ENCODE results near the gene ALS2CL. TPM values are rescaled to one million over a fixed set of nuclear protein-coding genes. Genes with fewer than 3 reads are reported as not detected.

The ALS2CL gene
- total and polyA plus RNA-seq, 2 experiments from 2014 or later: 3.4 to 11.8 TPM

DNA sequence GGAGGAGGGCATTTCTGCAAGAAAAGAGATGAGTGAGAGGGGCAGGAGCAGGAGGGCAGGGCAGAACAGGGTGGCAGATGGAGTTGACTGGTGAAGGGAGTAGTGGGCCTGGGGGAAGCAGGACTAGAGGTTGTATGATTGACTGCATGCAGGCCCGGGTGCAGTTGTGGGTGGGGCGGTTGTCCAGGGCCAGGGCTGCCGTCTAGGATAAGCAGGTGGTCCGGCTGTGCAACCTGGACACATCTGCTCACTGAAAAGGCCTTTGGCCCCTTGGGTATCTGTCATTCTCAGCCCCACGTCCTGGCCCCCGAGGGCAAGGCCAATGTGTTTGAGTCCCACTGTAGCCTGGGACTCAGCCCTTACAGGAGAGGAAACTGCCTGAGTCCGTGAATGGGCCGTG is 25.4 kb downstream of the ALS2CL start:
- H3K27me3 Mint-ChIP-seq (ENCODE audit: insufficient read depth, low read depth, poor library complexity): peaks cover 14% of the 10 kb centered on the region
- peaks cover 1% of the 10 kb centered on the region; the same call in 1 of the 2 replicates for H3K4me1 ChIP-seq (ENCODE audit: insufficient read depth)
- no peak overlapping the region for H2AFZ ChIP-seq
- no peaks in the 10 kb centered on the region for H4K20me1 ChIP-seq (replicated peaks; ENCODE audit: insufficient read depth)
- H3K27me3 ChIP-seq (ENCODE audit: insufficient read depth): no peaks in the 10 kb centered on the region
- no peak overlapping the region for H3K27ac Mint-ChIP-seq
- H3K9me2 ChIP-seq (ENCODE audit: insufficient read depth): no peaks in the 10 kb centered on the region
- no peak overlapping the region for H3K4me3 ChIP-seq
- 0 out of 2 replicates have a peak, but pooled peaks cover under 1% of the 10 kb centered on the region for H3F3A ChIP-seq (replicated peaks; ENCODE audit: low read depth)
- H3K79me2 ChIP-seq (replicated peaks; ENCODE audit: insufficient read depth): no peaks in the 10 kb centered on the region
- no peaks in the 10 kb centered on the region for H3K36me3 ChIP-seq (ENCODE audit: insufficient read depth)
- H3K4me3 Mint-ChIP-seq: no peak overlapping the region
- no peaks in the 10 kb centered on the region for H3K36me3 Mint-ChIP-seq (ENCODE audit: low read depth)
- H3K27ac ChIP-seq (ENCODE audit: low read depth): no peak overlapping the region
- TF ChIP-seq, protein P1, sequence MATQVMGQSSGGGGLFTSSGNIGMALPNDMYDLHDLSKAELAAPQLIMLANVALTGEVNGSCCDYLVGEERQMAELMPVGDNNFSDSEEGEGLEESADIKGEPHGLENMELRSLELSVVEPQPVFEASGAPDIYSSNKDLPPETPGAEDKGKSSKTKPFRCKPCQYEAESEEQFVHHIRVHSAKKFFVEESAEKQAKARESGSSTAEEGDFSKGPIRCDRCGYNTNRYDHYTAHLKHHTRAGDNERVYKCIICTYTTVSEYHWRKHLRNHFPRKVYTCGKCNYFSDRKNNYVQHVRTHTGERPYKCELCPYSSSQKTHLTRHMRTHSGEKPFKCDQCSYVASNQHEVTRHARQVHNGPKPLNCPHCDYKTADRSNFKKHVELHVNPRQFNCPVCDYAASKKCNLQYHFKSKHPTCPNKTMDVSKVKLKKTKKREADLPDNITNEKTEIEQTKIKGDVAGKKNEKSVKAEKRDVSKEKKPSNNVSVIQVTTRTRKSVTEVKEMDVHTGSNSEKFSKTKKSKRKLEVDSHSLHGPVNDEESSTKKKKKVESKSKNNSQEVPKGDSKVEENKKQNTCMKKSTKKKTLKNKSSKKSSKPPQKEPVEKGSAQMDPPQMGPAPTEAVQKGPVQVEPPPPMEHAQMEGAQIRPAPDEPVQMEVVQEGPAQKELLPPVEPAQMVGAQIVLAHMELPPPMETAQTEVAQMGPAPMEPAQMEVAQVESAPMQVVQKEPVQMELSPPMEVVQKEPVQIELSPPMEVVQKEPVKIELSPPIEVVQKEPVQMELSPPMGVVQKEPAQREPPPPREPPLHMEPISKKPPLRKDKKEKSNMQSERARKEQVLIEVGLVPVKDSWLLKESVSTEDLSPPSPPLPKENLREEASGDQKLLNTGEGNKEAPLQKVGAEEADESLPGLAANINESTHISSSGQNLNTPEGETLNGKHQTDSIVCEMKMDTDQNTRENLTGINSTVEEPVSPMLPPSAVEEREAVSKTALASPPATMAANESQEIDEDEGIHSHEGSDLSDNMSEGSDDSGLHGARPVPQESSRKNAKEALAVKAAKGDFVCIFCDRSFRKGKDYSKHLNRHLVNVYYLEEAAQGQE (IDR thresholded peaks at IDR 0.05; ENCODE audit: unreplicated experiment): no peak
- TF ChIP-seq JUNB (IDR thresholded peaks at IDR 0.05; ENCODE audit: unreplicated experiment): no peak
- TF ChIP-seq EZH2phosphoT487 (IDR thresholded peaks at IDR 0.05; ENCODE audit: unreplicated experiment): no peak
- no peak for TF ChIP-seq ZNF114 (CRISPR knock-in tag; IDR thresholded peaks at IDR 0.05)
- TF ChIP-seq POLR2AphosphoS5 (IDR thresholded peaks at IDR 0.05; ENCODE audit: low read depth): no peak
- TF ChIP-seq, protein P2, sequence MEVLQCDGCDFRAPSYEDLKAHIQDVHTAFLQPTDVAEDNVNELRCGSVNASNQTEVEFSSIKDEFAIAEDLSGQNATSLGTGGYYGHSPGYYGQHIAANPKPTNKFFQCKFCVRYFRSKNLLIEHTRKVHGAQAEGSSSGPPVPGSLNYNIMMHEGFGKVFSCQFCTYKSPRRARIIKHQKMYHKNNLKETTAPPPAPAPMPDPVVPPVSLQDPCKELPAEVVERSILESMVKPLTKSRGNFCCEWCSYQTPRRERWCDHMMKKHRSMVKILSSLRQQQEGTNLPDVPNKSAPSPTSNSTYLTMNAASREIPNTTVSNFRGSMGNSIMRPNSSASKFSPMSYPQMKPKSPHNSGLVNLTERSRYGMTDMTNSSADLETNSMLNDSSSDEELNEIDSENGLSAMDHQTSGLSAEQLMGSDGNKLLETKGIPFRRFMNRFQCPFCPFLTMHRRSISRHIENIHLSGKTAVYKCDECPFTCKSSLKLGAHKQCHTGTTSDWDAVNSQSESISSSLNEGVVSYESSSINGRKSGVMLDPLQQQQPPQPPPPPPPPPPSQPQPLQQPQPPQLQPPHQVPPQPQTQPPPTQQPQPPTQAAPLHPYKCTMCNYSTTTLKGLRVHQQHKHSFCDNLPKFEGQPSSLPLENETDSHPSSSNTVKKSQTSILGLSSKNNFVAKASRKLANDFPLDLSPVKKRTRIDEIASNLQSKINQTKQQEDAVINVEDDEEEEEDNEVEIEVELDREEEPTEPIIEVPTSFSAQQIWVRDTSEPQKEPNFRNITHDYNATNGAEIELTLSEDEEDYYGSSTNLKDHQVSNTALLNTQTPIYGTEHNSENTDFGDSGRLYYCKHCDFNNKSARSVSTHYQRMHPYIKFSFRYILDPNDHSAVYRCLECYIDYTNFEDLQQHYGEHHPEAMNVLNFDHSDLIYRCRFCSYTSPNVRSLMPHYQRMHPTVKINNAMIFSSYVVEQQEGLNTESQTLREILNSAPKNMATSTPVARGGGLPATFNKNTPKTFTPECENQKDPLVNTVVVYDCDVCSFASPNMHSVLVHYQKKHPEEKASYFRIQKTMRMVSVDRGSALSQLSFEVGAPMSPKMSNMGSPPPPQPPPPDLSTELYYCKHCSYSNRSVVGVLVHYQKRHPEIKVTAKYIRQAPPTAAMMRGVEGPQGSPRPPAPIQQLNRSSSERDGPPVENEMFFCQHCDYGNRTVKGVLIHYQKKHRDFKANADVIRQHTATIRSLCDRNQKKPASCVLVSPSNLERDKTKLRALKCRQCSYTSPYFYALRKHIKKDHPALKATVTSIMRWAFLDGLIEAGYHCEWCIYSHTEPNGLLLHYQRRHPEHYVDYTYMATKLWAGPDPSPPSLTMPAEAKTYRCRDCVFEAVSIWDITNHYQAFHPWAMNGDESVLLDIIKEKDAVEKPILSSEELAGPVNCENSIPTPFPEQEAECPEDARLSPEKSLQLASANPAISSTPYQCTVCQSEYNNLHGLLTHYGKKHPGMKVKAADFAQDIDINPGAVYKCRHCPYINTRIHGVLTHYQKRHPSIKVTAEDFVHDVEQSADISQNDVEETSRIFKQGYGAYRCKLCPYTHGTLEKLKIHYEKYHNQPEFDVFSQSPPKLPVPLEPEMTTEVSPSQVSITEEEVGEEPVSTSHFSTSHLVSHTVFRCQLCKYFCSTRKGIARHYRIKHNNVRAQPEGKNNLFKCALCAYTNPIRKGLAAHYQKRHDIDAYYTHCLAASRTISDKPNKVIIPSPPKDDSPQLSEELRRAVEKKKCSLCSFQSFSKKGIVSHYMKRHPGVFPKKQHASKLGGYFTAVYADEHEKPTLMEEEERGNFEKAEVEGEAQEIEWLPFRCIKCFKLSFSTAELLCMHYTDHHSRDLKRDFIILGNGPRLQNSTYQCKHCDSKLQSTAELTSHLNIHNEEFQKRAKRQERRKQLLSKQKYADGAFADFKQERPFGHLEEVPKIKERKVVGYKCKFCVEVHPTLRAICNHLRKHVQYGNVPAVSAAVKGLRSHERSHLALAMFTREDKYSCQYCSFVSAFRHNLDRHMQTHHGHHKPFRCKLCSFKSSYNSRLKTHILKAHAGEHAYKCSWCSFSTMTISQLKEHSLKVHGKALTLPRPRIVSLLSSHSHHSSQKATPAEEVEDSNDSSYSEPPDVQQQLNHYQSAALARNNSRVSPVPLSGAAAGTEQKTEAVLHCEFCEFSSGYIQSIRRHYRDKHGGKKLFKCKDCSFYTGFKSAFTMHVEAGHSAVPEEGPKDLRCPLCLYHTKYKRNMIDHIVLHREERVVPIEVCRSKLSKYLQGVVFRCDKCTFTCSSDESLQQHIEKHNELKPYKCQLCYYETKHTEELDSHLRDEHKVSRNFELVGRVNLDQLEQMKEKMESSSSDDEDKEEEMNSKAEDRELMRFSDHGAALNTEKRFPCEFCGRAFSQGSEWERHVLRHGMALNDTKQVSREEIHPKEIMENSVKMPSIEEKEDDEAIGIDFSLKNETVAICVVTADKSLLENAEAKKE (CRISPR knock-in tag; IDR thresholded peaks at IDR 0.05): no peak
- no peak for TF ChIP-seq NANOG (IDR thresholded peaks at IDR 0.05; ENCODE audit: borderline replicate concordance)
- TF ChIP-seq STAT1 (IDR thresholded peaks at IDR 0.05; ENCODE audit: unreplicated experiment): no peak
- TF ChIP-seq, protein P3, sequence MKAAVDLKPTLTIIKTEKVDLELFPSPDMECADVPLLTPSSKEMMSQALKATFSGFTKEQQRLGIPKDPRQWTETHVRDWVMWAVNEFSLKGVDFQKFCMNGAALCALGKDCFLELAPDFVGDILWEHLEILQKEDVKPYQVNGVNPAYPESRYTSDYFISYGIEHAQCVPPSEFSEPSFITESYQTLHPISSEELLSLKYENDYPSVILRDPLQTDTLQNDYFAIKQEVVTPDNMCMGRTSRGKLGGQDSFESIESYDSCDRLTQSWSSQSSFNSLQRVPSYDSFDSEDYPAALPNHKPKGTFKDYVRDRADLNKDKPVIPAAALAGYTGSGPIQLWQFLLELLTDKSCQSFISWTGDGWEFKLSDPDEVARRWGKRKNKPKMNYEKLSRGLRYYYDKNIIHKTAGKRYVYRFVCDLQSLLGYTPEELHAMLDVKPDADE (IDR thresholded peaks at IDR 0.05): no peak
- TF ChIP-seq, protein P4, sequence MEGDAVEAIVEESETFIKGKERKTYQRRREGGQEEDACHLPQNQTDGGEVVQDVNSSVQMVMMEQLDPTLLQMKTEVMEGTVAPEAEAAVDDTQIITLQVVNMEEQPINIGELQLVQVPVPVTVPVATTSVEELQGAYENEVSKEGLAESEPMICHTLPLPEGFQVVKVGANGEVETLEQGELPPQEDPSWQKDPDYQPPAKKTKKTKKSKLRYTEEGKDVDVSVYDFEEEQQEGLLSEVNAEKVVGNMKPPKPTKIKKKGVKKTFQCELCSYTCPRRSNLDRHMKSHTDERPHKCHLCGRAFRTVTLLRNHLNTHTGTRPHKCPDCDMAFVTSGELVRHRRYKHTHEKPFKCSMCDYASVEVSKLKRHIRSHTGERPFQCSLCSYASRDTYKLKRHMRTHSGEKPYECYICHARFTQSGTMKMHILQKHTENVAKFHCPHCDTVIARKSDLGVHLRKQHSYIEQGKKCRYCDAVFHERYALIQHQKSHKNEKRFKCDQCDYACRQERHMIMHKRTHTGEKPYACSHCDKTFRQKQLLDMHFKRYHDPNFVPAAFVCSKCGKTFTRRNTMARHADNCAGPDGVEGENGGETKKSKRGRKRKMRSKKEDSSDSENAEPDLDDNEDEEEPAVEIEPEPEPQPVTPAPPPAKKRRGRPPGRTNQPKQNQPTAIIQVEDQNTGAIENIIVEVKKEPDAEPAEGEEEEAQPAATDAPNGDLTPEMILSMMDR (conservative IDR thresholded peaks at IDR 0.05; ENCODE audit: low read depth in 2 of 2): no peak
- no peaks in the 10 kb centered on the region for H3K9me3 Mint-ChIP-seq
- ATAC-seq (no peak), DNase-seq (ENCODE audit: low spot score) (no peak)
- peaks cover 7% of the 10 kb centered on the region for H3K4me1 Mint-ChIP-seq
- H3K4me2 ChIP-seq: no peak overlapping the region

All from GM23338 (cell line).